Hematopoietic multipotent progenitor cell (in vitro differentiated cells): ENCODE data around the gene C10orf62. TPM values are rescaled to one million over a fixed set of nuclear protein-coding genes. Genes with fewer than 3 reads are reported as not detected.
"Not testable (repeated sequence)": the region's sequence is repeated elsewhere in the genome, so short reads cannot be mapped to it uniquely, and the experiment has no call there.

Experiments used
- DNase-seq, 3 donors: peaks; one replicate each; pipeline ENCODE4 v3.0.0-alpha.2; 2011 to 2015; ENCODE audit warnings: low read depth in 2 of 3, low spot score in 2 of 3
- total RNA-seq: library from RNA; depleted of rRNA; stranded (reverse); fragments of >200 nt; gene quantifications from one replicate; pipeline ENCODE4 v1.2.3, GENCODE V29; 2012

The C10orf62 gene
- total RNA-seq, 1 donor: not detected

DNA sequence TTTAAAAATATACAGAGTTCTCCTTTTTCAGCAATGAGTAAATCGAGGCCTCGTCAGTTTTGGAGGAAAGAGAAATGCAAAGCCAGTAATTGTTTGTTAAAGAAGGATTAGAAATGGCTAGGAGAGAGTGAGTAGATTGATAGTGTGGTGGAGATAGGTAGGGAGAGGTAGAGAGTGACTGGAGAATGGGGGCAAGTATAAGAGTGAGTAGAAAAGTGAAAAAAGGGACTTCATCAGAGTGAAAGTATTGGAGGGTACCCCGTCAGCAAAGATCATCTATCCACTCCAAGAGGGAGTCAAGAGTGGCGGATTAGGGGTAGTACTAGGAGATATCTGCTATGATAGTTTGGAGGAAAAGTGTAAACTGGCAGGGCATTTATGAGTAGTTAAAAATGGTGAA lies 26.2 kb upstream of the C10orf62 start:
- DNase-seq: no peak

DNA sequence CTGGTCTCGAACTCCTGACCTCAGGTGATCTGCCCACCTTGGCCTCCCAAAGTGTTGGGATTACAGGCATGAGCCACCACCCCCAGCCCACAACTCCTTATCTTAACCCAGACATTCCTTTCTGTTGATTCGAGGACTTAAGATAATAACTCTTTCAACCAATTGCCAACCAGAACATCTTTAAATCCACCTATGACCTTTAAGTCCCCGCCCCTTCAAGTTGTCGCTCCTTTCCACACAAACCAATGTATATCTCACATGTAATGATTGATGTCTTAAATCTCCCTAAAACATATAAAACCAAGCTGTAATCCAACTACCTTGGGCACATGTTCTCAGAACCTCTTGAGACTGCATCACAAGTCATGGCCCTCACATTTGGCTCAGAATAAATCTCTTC lies 24.7 kb upstream of the C10orf62 start:
- no peak for DNase-seq

DNA sequence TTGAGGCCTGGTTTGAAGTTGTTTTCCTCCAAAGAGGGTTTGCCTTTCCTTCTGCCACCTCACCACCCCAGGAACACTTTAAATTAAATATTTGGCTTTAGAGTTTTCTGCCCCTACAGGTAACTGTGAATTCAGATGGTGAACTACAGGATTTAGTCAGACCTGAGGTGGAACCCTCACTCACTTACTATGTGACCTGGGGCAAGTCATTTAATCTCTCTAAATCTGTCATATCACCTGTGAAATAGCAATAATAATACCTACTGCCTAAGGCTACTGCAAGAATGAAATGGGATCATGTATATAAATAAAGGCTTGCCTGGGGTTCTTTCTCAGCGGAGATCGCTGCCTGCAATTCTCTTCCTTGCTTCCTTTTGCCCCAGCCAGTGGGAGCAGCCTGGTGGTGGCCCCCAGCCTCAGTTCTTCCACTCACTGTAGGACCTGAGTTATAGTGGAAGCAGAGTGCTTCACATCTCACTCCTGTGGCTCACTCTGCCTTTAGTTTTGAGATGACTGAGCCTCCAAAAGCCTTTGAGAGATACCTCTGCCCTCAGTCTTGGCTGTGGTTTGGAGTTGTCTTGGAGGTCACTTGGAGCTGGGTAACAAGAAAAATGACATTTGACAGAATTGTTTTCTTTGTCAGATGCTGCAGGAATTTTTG lies 23.1 kb upstream of the C10orf62 start:
- DNase-seq: no peak

DNA sequence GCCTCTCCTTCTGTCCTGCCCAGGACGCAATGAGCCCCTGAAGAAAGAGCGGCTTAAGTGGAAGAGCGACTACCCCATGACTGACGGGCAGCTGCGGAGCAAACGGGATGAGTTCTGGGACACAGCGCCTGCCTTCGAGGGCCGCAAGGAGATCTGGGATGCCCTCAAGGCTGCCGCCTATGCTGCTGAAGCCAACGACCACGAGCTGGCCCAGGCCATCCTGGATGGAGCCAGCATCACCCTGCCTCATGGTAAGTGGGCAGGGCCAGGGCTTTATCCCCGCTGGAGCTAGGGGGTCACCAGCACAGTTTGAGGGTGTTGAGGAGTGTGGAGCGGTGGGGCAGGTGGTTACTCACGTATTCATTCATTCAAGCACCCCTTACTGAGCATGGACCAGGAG lies 21.6 kb upstream of the C10orf62 start:
- DNase-seq: no peak

DNA sequence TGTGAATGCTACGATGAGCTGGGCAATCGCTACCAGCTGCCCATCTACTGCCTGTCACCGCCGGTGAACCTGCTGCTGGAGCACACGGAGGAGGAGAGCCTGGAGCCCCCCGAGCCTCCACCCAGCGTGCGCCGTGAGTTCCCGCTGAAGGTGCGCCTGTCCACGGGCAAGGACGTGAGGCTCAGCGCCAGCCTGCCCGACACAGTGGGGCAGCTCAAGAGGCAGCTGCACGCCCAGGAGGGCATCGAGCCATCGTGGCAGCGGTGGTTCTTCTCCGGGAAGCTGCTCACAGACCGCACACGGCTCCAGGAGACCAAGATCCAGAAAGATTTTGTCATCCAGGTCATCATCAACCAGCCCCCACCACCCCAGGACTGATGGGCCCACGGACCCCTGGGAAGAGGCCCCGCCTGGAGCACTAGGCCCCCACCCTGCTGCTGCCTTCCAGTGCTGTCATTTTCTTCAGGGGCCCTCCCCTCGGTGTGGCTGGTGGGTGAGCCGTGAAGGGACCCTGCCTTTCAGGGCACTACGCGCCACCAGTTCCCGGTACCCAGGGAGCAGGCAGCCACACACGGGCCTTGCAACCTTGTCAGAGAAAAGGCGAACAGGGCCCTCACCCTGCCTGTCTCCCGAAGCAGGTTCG lies 19.3 kb upstream of the C10orf62 start:
- no peak for DNase-seq

DNA sequence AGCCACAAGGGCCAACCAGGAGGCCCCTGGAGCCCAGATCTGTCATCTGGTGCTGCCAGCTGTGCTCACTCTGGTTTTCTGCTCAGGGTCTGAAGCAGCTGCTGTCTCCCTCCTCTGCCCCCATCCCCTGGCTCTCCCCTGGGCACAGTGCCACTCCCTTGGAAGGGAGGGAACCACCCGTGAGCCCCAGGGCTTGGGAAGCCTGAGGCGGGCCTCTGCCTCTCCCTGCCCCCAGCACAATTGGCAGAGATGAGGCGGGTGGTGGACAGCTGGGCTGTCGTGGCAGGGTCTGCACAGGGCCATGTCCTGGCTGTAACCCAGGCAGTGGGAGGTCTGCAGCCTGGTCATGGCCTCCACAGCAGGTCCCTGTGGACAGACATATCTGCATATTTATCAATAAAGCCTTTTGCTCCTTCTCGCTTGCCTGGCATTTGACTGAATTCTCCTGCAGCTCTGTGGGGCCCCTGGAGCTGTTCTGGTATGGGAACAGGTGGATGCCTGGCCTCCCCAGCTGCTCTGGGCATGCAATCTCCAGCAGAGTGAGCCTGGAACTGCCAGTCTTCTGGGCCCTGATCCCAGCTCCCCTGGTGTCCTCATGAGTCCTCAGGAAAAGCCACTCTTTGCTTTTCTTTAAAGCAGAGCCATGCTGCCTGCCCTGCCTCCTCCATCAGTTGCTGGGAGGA lies 18.6 kb upstream of the C10orf62 start:
- no peak for DNase-seq

DNA sequence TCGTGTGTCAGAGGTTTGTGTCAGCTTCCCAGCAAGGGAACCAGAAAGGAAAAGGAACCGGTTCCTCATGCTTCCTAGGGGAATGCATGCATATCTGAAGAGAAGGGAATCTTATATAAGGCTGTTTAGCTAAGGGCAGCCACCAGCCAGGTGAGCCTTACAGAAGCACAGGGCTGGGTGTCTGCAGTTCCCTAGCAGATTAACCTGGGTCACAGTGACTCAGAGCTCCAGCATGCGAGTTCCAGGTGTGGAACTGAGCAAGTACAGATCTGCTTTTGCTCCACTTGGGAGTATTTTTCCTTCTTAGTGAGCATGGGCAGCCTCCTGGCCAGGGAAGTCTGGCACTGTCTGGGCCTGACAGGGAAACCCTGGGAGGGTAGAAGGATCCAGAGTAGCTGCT lies 17.9 kb upstream of the C10orf62 start:
- no peak for DNase-seq

DNA sequence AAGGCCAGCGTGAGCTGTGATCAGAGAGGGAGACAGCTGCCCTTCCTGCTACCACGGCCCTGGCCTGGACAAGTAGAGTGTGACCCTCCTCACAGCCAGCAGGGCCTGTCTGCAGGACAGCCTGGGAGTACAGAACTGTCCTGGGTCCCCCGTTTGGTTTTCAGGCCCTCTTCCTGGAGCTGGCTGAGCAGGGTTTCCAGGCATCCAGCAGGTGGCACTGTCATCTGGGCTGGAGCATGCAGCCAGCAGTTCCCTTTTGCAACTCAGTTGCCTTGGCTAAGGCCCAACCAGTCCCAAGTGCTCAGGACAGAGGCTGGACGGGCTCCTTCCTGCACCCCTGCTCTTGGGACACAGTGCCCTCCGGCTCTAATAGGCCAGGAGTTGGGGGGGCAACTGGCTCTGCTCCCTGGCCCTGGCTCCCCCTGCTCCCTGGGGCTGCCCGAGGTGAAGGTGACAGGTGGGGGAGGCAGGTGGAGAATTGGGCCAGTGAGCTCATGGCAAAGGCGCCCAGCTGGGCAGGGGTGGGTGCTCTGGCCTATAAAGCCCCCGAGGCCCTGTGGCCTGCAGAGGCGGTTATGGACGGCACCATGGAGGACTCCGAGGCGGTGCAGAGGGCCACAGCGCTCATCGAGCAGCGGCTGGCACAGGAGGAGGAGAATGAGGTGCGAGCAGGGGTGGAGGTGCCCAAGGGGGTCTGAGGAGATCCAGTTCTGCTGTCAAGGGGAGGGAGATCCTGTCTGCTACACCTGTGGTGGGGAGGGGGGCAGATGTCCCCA lies 17.1 kb upstream of the C10orf62 start, which contains the start of gene ANKRD2:
Gene ANKRD2 (plus strand): TSS at position 566 of the 776 bp plus-strand sequence. CDS start 10 bp downstream, at position 576.
- peak in 2 of 3 donors; percentile 67 to 75 for DNase-seq

DNA sequence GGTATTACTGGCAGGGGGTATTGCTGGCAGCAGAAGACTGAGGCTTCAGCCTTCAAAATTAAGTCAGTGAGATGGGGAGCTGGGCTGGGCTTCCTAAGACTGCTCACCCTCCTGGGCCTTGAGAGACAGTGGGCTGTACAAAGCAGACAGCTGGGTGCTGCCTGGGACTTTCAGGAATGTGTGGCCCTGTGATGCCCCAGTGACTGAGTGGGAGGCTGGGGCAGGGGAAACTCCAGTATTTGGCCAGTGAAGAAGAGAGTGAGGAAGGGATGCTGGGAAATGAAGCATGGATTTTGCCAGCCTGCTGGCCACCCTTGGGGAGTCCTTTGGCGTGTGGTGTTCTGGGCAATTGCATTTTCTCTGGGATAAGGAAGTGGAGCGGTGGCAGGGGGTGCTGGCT lies 16.5 kb upstream of the C10orf62 start:
- DNase-seq: no peak

DNA sequence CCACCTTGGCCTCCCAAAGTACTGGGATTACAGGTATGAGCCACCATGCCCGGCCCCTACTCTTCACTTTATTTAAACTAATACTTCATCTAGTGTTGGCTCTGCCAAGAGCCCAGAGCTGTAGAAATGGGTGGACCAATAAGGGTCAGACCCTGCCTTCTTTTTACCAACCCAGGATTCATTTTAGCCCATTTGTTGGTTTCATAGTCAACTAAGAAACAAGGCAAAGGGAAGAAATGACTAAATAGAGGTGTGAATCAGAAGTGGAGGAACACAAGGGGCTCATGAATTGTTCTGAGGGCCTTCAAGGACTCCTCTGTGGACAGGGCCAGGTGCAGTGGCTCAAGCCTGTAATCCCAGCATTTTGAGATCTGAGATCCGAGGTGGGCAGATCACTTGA lies 15.8 kb upstream of the C10orf62 start:
- no peak for DNase-seq

DNA sequence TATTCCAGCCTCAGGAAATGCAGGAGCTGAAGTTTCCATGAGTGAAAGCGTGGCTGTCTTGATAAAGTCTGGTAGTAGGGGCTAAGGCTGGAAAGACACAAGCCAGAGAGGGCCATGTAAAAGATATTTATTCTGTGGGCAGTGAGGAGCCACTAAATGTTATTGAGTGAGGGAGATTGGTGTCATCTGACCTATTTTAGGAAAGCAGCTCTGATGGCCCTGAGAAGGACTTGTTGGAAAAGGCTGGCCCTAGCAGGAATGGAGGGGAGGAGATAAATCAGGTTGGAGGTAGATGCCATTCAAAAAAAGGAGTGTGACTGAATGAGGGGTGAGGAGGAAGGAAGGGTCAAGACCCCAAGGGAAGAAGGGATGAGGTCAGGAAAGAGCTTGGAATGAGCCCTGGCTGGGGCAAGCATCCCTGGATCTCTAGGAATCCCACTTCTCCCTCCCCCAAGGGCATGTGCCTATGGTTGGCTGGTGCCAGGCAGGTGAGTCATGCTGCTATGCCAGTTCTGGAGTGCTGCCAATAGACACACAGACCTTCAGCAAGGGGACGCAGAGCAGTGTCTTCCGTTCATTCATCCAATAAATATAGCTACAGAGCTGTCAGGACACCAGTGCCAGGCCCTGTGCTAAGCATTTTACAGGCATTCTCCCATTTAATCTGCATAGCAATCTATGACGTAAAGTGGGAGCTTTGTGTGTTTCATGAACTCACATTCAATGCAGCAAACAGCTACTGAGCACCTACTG lies 15.0 kb upstream of the C10orf62 start:
- DNase-seq: peak in 2 of 3 donors; percentile 46 to 69

DNA sequence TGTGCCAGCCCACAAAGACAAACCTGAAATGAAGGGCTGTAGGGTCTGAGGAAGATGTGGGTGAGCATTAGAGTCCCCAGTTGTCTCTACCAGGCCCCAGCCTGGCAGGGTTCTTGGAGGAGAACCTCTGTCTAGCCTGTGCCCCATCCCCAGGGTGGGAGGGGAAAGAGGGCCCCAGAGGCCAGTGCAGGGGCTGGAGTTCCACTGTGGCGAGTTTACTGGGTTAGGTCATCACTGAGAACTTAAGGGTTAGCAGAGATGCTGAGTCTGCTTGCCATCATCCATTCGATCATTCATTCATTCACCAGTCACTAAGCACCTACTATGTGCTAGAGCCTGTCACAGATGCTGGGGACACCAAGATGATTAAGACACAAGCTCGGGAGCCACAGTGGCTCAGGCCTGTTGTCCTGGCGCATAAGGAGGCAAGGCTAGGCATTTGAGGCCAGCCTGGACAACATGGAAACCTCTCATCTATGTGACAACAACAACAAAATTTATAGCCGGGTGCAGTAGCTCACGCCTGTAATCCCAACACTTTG lies 14.3 kb upstream of the C10orf62 start:
- DNase-seq: no peak

DNA sequence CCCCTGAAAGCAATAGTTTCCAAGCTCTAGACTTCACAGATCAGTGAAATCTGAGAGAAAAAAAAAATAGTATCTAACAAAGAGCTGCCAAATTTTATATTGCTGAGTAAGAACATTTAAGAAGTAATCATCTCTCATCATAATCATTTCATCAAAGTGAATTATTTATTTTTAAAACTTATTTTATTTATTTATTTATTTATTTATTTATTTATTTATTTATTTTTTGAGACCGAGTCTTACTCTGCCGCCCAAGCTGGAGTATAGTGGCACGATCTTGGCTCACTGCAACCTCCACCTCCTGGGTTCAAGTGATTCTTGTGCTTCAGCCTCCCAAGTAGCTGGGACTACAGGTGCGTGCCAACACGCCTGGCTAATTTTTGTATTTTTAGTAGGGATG lies 13.0 kb upstream of the C10orf62 start:
- DNase-seq: not testable (repeated sequence)

DNA sequence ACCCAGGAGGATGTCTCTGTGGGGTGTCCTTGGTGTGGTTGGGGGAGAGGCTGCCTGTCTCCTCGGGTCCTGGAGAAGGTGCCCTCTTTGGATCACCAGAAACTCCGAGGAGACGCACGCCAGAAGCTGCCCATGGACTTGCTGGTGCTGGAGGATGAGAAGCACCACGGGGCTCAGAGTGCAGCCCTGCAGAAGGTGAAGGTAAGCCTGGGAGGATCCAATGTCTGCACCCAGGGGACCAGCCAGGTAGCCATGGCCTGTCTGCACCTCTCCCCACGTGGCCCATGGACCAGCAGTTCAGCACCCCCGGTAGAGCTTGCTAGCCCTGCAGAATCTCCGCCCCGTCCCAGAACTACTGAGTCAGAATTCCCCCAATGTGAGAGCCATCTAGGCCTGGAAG lies 11.8 kb upstream of the C10orf62 start:
- DNase-seq: no peak

DNA sequence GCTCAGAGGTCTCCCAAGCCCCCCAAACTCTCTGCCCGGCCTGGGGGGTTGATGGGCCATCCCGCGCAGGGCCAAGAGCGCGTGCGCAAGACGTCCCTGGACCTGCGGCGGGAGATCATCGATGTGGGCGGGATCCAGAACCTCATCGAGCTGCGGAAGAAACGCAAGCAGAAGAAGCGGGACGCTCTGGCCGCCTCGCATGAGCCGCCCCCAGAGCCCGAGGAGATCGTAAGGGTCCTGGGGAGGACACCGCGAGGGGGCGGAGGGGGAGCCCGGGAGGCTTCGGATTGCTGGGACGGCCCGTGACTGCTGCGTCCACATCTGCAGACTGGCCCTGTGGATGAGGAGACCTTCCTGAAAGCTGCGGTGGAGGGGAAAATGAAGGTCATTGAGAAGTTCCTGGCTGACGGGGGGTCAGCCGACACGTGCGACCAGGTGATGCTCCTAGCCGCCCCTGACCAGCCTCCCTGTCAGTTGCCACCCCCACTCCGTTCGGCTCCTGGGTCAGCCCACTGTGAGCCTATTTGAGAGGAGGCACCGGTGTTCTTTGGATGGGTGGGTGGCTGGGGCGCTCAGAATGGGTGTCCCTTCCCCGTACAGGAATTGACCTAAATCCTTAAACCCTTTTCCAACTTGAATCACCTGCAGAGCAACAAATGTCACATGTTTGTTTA lies 11.2 kb upstream of the C10orf62 start:
- no peak for DNase-seq

DNA sequence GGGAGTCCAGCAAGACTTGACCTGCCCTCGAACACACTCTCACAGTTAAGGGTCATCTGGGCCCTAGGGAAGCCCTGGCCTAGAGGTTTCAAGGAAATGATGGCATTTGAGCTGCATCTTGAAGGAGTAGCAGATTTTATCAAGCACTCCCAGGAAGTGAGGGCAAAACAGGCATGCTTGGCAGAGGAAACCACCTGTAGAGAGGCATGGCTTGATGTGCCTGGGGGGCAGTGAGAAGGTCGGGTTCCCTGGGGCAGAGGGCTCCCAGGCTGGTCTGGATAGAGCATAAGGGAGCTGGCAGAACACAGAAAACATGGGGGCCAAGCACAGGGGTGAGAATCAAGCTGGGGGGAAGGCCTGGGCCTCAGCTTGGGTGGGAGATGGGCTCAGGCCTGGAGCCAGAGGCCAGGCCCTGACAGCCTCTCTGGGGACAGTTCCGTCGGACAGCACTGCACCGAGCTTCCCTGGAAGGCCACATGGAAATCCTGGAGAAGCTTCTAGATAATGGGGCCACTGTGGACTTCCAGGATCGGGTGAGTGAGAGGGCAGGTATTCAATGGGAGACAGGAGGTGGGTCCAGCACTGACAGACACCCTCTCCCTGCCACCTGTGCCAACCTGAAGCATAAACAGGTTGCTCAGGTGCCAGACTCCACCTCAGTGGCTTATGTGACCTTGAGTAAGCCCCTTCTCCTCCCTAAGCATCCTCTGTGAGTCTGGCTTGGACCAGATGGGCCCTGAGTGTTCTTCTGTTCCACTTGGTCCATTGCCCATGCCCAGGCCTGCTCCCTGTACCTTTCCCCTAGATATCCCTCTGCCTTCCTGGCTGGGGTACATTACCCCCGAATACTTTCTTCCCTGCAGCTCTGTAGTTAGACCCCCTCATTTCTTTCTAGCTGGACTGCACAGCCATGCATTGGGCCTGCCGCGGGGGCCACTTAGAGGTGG lies 8.8 kb upstream of the C10orf62 start:
- DNase-seq: no peak

DNA sequence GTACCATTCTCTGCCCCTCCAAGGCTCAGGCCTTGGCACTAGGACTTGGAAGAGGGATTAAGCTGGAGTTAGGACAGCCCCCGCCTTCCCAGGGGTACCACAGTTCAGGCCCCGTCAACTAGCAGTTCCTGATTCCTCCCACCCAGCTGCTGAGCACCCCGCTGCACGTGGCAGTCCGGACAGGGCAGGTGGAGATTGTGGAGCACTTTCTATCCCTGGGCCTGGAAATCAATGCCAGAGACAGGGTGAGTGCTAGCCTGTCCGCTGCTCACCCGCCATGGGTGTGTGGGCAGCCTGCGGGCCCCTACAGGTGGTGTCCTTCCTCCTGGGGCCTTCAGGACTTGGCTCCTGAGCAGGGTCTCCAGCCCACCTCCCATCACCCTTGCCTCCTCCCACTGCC lies 7.4 kb upstream of the C10orf62 start:
- no peak for DNase-seq

DNA sequence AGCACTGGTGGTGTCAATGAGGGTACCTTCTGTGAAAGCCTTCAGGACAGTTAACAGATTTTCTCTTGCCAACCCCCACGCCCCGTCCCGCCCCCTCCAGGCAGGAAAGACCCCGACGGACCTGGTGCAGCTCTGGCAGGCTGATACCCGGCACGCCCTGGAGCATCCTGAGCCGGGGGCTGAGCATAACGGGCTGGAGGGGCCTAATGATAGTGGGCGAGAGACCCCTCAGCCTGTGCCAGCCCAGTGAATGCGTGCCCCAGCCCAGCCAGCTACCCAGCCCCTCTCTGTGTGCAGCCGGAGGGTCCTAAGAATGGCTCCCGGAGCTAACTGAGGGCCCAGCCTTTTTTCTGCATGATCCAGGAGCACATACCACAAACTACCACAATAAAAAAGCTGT lies 6.0 kb upstream of the C10orf62 start:
- DNase-seq: no peak
